Esophagus muscularis mucosa (tissue), 4 donors: Measurements from ENCODE around the gene ATG14.

Experiments used
- EP300 ChIP-seq: sonication (generic); formaldehyde crosslinking; IDR thresholded peaks from one replicate; pipeline ENCODE4 v1.6.1; 2017; ENCODE audit warnings: antibody characterized with exemption
- POLR2A ChIP-seq: fragments of 450-650 bp; IDR thresholded peaks from one replicate; pipeline ENCODE4 v1.6.1; 2017; ENCODE audit warnings: antibody characterized with exemption, moderate library complexity, mild to moderate bottlenecking, low read depth
- POLR2AphosphoS5 ChIP-seq, 2 donors: sonication (generic); formaldehyde crosslinking; IDR thresholded peaks; one replicate each; pipeline ENCODE4 v1.6.1; 2017; ENCODE audit warnings: antibody characterized with exemption in 2 of 2
- TF ChIP-seq, protein P1 (sequence below), 3 experiments: fragments of 200-600 bp in 2 of 3; fragments of 450-650 bp in 1 of 3; sonication (generic) in 2 of 3; IDR thresholded peaks; one replicate each; pipeline ENCODE4 v1.5.1; 2017 to 2019; ENCODE audit warnings: antibody characterized with exemption in 3 of 3, mild to moderate bottlenecking in 2 of 3, moderate library complexity in 1 of 3

- TF ChIP-seq EP300: no peak
- no peak for TF ChIP-seq POLR2A
- TF ChIP-seq, protein P1, sequence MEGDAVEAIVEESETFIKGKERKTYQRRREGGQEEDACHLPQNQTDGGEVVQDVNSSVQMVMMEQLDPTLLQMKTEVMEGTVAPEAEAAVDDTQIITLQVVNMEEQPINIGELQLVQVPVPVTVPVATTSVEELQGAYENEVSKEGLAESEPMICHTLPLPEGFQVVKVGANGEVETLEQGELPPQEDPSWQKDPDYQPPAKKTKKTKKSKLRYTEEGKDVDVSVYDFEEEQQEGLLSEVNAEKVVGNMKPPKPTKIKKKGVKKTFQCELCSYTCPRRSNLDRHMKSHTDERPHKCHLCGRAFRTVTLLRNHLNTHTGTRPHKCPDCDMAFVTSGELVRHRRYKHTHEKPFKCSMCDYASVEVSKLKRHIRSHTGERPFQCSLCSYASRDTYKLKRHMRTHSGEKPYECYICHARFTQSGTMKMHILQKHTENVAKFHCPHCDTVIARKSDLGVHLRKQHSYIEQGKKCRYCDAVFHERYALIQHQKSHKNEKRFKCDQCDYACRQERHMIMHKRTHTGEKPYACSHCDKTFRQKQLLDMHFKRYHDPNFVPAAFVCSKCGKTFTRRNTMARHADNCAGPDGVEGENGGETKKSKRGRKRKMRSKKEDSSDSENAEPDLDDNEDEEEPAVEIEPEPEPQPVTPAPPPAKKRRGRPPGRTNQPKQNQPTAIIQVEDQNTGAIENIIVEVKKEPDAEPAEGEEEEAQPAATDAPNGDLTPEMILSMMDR (IDR thresholded peaks at IDR 0.05): no peak
- TF ChIP-seq POLR2AphosphoS5 (IDR thresholded peaks at IDR 0.05): no peak
Measured at GRCh38 chr14:55454264-55455002, 42.8 kb upstream of the ATG14 start.
